Caco-2 (cell line): ENCODE data around the gene HOXC12. TPM values are rescaled to one million over a fixed set of nuclear protein-coding genes. Genes with fewer than 3 reads are reported as not detected.

ENCODE experiments used
- BruUV-seq: library from RNA; stranded (reverse); fragments of 400-500 nt; replicated peaks from 2 replicates; lab custom pipeline; 2021; lab: Mats Ljungman, UMichigan
- CTCF ChIA-PET: fragments of 300-600 bp; sonication (Branson Sonifier 250); formaldehyde crosslinking; loops from one replicate; lab custom pipeline; 2022; ENCODE audit warnings: antibody characterized with exemption; lab: Charles Lee
- POLR2A ChIA-PET: fragments of 300-600 bp; sonication (Branson Sonifier 250); formaldehyde crosslinking; loops from one replicate; lab custom pipeline; 2022; ENCODE audit warnings: antibody characterized with exemption; lab: Charles Lee
- DNase-seq, 2 experiments: peaks; one replicate each; pipeline versions ENCODE4 v3.0.0 to v3.0.0-alpha.2; 2020 to 2022
- H3K27me3 ChIP-seq: replicated peaks from 2 replicates; pipeline ENCODE4 v1.6.0; 2011; ENCODE audit warnings: low read length; ENCODE audit not compliant: control insufficient read depth, insufficient read depth
- H3K36me3 ChIP-seq: 2 replicates; pipeline ENCODE4 v1.5.1; 2011; ENCODE audit warnings: low read length; ENCODE audit not compliant: control insufficient read depth, insufficient read depth
- H3K4me1 ChIP-seq: fragments of 250-450 bp; sonication (Bioruptor Pico); 2 replicates; pipeline ENCODE4 v1.5.1; 2020; ENCODE audit warnings: mild to moderate bottlenecking
- H3K4me3 ChIP-seq: 2 replicates; pipeline ENCODE4 v1.5.1; 2011; ENCODE audit warnings: low read depth, mild to moderate bottlenecking, control low read depth, low read length
- H3K9me3 ChIP-seq: fragments of 250-450 bp; sonication (Bioruptor Pico); 2 replicates; pipeline ENCODE4 v1.5.1; 2020; ENCODE audit warnings: mild to moderate bottlenecking, moderate library complexity
- H3K27ac Mint-ChIP-seq: one replicate; pipeline ENCODE4 v1.8.0; 2022; ENCODE audit warnings: mixed read lengths; ENCODE audit not compliant: unreplicated experiment
- H3K27me3 Mint-ChIP-seq: one replicate; pipeline ENCODE4 v1.8.0; 2022; ENCODE audit warnings: mixed read lengths; ENCODE audit not compliant: insufficient read depth, unreplicated experiment
- H3K36me3 Mint-ChIP-seq: one replicate; pipeline ENCODE4 v1.8.0; 2022; ENCODE audit warnings: mild to moderate bottlenecking, mixed read lengths; ENCODE audit not compliant: insufficient read depth, unreplicated experiment
- H3K4me1 Mint-ChIP-seq: one replicate; pipeline ENCODE4 v1.8.0; 2022; ENCODE audit warnings: low read depth, mixed read lengths; ENCODE audit not compliant: unreplicated experiment
- H3K4me3 Mint-ChIP-seq: one replicate; pipeline ENCODE4 v1.8.0; 2022; ENCODE audit warnings: mild to moderate bottlenecking, moderate library complexity, mixed read lengths; ENCODE audit not compliant: unreplicated experiment
- H3K9me3 Mint-ChIP-seq: one replicate; pipeline ENCODE4 v1.8.0; 2022; ENCODE audit warnings: mixed read lengths; ENCODE audit not compliant: unreplicated experiment
- CTCF ChIP-seq, 2 experiments: fragments of 200-600 bp in 1 of 2; IDR thresholded peaks; 1 replicate in 1 of 2; 2 replicates in 1 of 2; pipeline versions ENCODE4 v1.5.1 to v1.8.0; 2011 to 2022; ENCODE audit warnings: antibody characterized with exemption in 1 of 2, control low read depth in 1 of 2, inconsistent platforms in 1 of 2, low read depth in 1 of 2, low read length in 1 of 2, mild to moderate bottlenecking in 1 of 2, moderate library complexity in 1 of 2; ENCODE audit not compliant: insufficient read depth in 1 of 2, severe bottlenecking in 1 of 2, unreplicated experiment in 1 of 2
- intact Hi-C: fragments of 100-400 bp; cut with micrococcal nuclease; formaldehyde crosslinking; loops from one replicate; pipeline ENCODE4 v1.10.0; 2022; ENCODE audit not compliant: unreplicated experiment
- total RNA-seq: library from RNA; stranded (reverse); gene quantifications from 2 replicates; pipeline ENCODE4 v1.2.3, GENCODE V29; 2022

The HOXC12 gene
- total RNA-seq, 1 experiment from 2014 or later: 10.3 TPM

- POLR2A ChIA-PET: interaction anchor here (0.6 to 1.3 kb wide), 4 partner anchors 12 to 39 kb away, joined by 3 to 15 read pairs (median 3); partner anchors contain the start of gene HOXC12
- no TSS peak for BruUV-seq
- Mint-ChIP-seq H3K9me3 (no peaks in the 10 kb centered on the region), H3K27me3 (no peaks in the 10 kb centered on the region), H3K4me1 (peaks cover 13% of the 10 kb centered on the region), H3K36me3 (peaks cover 13% of the 10 kb centered on the region), H3K4me3 (peak overlapping the region; percentile 81), H3K27ac (peak overlapping the region; percentile 79)
- H3K9me3 ChIP-seq: no peaks in the 10 kb centered on the region
- H3K4me3 ChIP-seq: peak overlapping the region; percentile 93
- intact Hi-C loops: loop anchor here (1.0 to 5.0 kb wide), 4 partner anchors 10 to 172 kb away; no protein-coding TSS in a partner anchor
- no peaks in the 10 kb centered on the region for H3K4me1 ChIP-seq
- CTCF ChIA-PET: interaction anchor here (0.6 to 4.3 kb wide), 5 partner anchors 10 to 438 kb away, joined by 4 to 18 read pairs (median 5); partner anchors contain the start of gene TARBP2
- H3K36me3 ChIP-seq: no peaks in the 10 kb centered on the region
- peak; percentile 74 to 82 for DNase-seq
- no peaks in the 10 kb centered on the region; the same call in 1 of the 2 replicates for H3K27me3 ChIP-seq
- no peak for TF ChIP-seq CTCF (IDR thresholded peaks at IDR 0.05; ENCODE audit: insufficient read depth in 1 of 2, low read depth in 1 of 2, low read length in 1 of 2, severe bottlenecking in 1 of 2, unreplicated experiment in 1 of 2)
Observed at GRCh38 chr12:53939141-53940108, 15.3 kb upstream of the HOXC12 start.

GRCh38 chr12:53940443-53941014, 14.2 kb upstream of the HOXC12 start:
- Histone ChIP-seq H3K4me3 (peak overlapping the region; percentile 93), H3K9me3 (no peaks in the 10 kb centered on the region), H3K4me1 (no peaks in the 10 kb centered on the region), H3K36me3 (no peaks in the 10 kb centered on the region), H3K27me3 (no peaks in the 10 kb centered on the region; the same call in 1 of the 2 replicates)
- no peaks in the 10 kb centered on the region for H3K9me3 Mint-ChIP-seq
- peaks cover 13% of the 10 kb centered on the region for H3K4me1 Mint-ChIP-seq
- POLR2A ChIA-PET: interaction anchor here (0.6 to 1.3 kb wide), 4 partner anchors 11 to 54 kb away, joined by 3 to 15 read pairs (median 3); partner anchors contain the start of gene HOXC12
- TF ChIP-seq CTCF (IDR thresholded peaks at IDR 0.05; ENCODE audit: insufficient read depth in 1 of 2, low read depth in 1 of 2, low read length in 1 of 2, severe bottlenecking in 1 of 2, unreplicated experiment in 1 of 2): no peak
- H3K27ac Mint-ChIP-seq: peak overlapping the region; percentile 79
- no TSS peak for BruUV-seq
- H3K27me3 Mint-ChIP-seq: no peaks in the 10 kb centered on the region
- CTCF ChIA-PET: interaction anchor here (1.1 to 4.3 kb wide), 2 partner anchors 9 to 12 kb away, joined by 4 to 18 read pairs; no protein-coding TSS in a partner anchor
- H3K4me3 Mint-ChIP-seq: peak overlapping the region; percentile 81
- intact Hi-C loops: no loop called here
- peaks cover 13% of the 10 kb centered on the region for H3K36me3 Mint-ChIP-seq
- no peak for DNase-seq

GRCh38 chr12:53941187-53941586, 13.5 kb upstream of the HOXC12 start:
- Mint-ChIP-seq H3K9me3 (no peaks in the 10 kb centered on the region), H3K4me3 (no peak overlapping the region), H3K4me1 (peaks cover 13% of the 10 kb centered on the region), H3K27me3 (no peaks in the 10 kb centered on the region), H3K36me3 (peaks cover 13% of the 10 kb centered on the region), H3K27ac (no peak overlapping the region)
- no TSS peak for BruUV-seq
- H3K36me3 ChIP-seq: no peaks in the 10 kb centered on the region
- POLR2A ChIA-PET: interaction anchor here (0.6 kb wide), 1 partner anchor 54 kb away, joined by 3 read pairs; no protein-coding TSS in a partner anchor
- no peaks in the 10 kb centered on the region; the same call in 1 of the 2 replicates for H3K27me3 ChIP-seq
- TF ChIP-seq CTCF (IDR thresholded peaks at IDR 0.05; ENCODE audit: insufficient read depth in 1 of 2, low read depth in 1 of 2, low read length in 1 of 2, severe bottlenecking in 1 of 2, unreplicated experiment in 1 of 2): no peak
- DNase-seq: no peak
- H3K4me3 ChIP-seq: no peak overlapping the region
- CTCF ChIA-PET: interaction anchor here (4.3 kb wide), 1 partner anchor 11 kb away, joined by 18 read pairs; no protein-coding TSS in a partner anchor
- H3K4me1 ChIP-seq: no peaks in the 10 kb centered on the region
- intact Hi-C loops: no loop called here
- H3K9me3 ChIP-seq: no peaks in the 10 kb centered on the region
